Sigmoid colon (tissue), 4 donors: ENCODE data around the gene SCARB1.

Source experiments
- CTCF ChIP-seq, 4 experiments: fragments of 450-650 bp in 3 of 4; fragments of 200-600 bp in 1 of 4; IDR thresholded peaks; one replicate each; pipeline ENCODE4 v1.5.1; 2016 to 2019; ENCODE audit warnings: antibody characterized with exemption in 4 of 4, mild to moderate bottlenecking in 3 of 4, moderate library complexity in 2 of 4
- POLR2A ChIP-seq, 2 donors: fragments of 450-650 bp; IDR thresholded peaks; one replicate each; pipeline ENCODE4 v1.6.1; 2016; ENCODE audit warnings: antibody characterized with exemption in 2 of 2, mild to moderate bottlenecking in 2 of 2, moderate library complexity in 2 of 2
- POLR2AphosphoS5 ChIP-seq, 4 donors: sonication (generic); formaldehyde crosslinking; IDR thresholded peaks; one replicate each; pipeline ENCODE4 v1.6.1; 2017; ENCODE audit warnings: antibody characterized with exemption in 4 of 4

GRCh38 chr12:124812356-124812755 lies 51.3 kb downstream of the SCARB1 start:
- no peak for TF ChIP-seq POLR2A (IDR thresholded peaks at IDR 0.05)
- no peak for TF ChIP-seq CTCF (IDR thresholded peaks at IDR 0.05)
- no peak for TF ChIP-seq POLR2AphosphoS5 (IDR thresholded peaks at IDR 0.05)
